ENCODE measurements around the gene SLC39A3.

GRCh38 chr19:2686360-2686759 is 53.5 kb downstream of the SLC39A3 start:
- no peak for TF ChIP-seq CTCF (IDR thresholded peaks at IDR 0.05)
- TF ChIP-seq ZFX (IDR thresholded peaks at IDR 0.05; ENCODE audit: borderline replicate concordance), result no peak
